Small intestine (tissue), 7 donors: ENCODE results near the gene ABCC4. TPM values are rescaled to one million over a fixed set of nuclear protein-coding genes. Genes with fewer than 3 reads are reported as not detected.

ENCODE experiments used
- DNase-seq, 2 donors: peaks; one replicate each; pipeline versions ENCODE4 v3.0.0 to v3.0.0-alpha.2; 2013
- FAIRE-seq: peaks from 2 replicates; lab custom pipeline; 2012; peaks lifted over from hg19 to GRCh38; lab: Jason Lieb, UNC
- H3K27ac ChIP-seq, 3 donors: one replicate each; pipeline ENCODE4 v1.5.1; 2013; ENCODE audit warnings: low read length in 2 of 3, mild to moderate bottlenecking in 2 of 3, control low read depth in 1 of 3, inconsistent platforms in 1 of 3, low read depth in 1 of 3, moderate library complexity in 1 of 3
- H3K27me3 ChIP-seq, 3 donors: one replicate each; pipeline ENCODE4 v1.6.1; 2013; ENCODE audit warnings: low read length in 3 of 3, inconsistent platforms in 1 of 3; ENCODE audit not compliant: control insufficient read depth in 3 of 3, insufficient read depth in 3 of 3
- H3K36me3 ChIP-seq, 3 donors: one replicate each; pipeline ENCODE4 v1.6.1; 2013; ENCODE audit warnings: low read length in 3 of 3, inconsistent platforms in 1 of 3, low read depth in 1 of 3, mild to moderate bottlenecking in 1 of 3, moderate library complexity in 1 of 3; ENCODE audit not compliant: control insufficient read depth in 3 of 3, insufficient read depth in 2 of 3
- H3K4me1 ChIP-seq, 3 donors: one replicate each; pipeline ENCODE4 v1.6.1; 2013; ENCODE audit warnings: low read length in 2 of 3, inconsistent platforms in 1 of 3, low read depth in 1 of 3, mild to moderate bottlenecking in 1 of 3, moderate library complexity in 1 of 3; ENCODE audit not compliant: control insufficient read depth in 3 of 3, insufficient read depth in 2 of 3
- H3K4me3 ChIP-seq, 3 donors: one replicate each; pipeline ENCODE4 v1.5.1; 2013; ENCODE audit warnings: low read length in 3 of 3, control low read depth in 1 of 3, inconsistent platforms in 1 of 3, low read depth in 1 of 3, mild to moderate bottlenecking in 1 of 3, moderate library complexity in 1 of 3
- H3K9me3 ChIP-seq, 2 donors: one replicate each; pipeline ENCODE4 v1.6.1; 2013; ENCODE audit warnings: low read depth in 1 of 2, low read length in 1 of 2; ENCODE audit not compliant: control insufficient read depth in 2 of 2, insufficient read depth in 1 of 2
- WGBS, 3 donors: extraction: QIAGEN DNeasy Blood & Tissue Kit; methylation state at CpG; one replicate each; pipeline ENCODE4 v1.1.7; 2013; 5-methylcytosine and 5-hydroxymethylcytosine counted together
- polyA plus RNA-seq, 4 donors: library from polyadenylated mRNA; stranded (reverse) in 3 of 4; unstranded in 1 of 4; fragments of 200-250 nt in 3 of 4; fragments of 120-200 nt in 1 of 4; gene quantifications; one replicate each; pipeline versions ENCODE4 v1.2.1 to v1.2.3, GENCODE V29; 2013
- donor health status: healthy with polysubstance abuse.
- donor health status: control.
- donor health status: control.
- donor health status: Bipolar disorder and iron deficiency.
- donor health status: healthy.

ABCC4 gene
- polyA plus RNA-seq, 4 donors: 0.67 to 14.7 (median 4.7) TPM

DNA sequence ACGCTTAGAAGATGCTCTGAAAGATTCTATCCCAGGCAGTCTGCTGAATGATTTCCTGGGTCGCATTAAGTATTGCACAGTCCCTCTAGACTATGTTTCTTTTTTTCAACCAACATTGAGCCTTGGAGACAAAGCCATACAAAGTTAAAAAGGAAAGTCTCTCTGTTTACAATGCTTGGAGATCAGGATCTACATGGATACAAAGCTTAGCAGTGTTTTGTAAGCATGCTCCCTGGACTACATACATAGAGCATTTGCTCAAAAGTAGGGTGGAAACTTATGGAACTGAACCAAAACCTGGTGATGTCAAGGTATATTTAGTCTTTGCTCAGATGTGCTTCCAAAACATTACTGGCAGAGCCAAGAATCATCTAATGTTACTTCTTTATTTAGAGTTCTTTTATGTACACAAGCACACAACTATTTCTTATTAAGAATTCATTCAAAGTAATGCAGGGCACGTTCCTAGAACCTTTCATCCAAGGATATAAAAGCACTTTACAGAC lies 241.2 kb downstream of the ABCC4 start:
- H3K27me3 ChIP-seq: no peaks in the 10 kb centered on the region
- DNase-seq (no peak), FAIRE-seq (no peak)
- no peak overlapping the region for H3K4me3 ChIP-seq
- peaks cover 0 to 4% (median 0%) of the 10 kb centered on the region in 3 donors for H3K36me3 ChIP-seq
- WGBS, 3 donors: 80 to 89% (median 88%) methylated on average over 3 of the region's 3 CpGs
- no peak overlapping the region for H3K27ac ChIP-seq
- no peaks in the 10 kb centered on the region for H3K4me1 ChIP-seq
- H3K9me3 ChIP-seq: no peaks in the 10 kb centered on the region

DNA sequence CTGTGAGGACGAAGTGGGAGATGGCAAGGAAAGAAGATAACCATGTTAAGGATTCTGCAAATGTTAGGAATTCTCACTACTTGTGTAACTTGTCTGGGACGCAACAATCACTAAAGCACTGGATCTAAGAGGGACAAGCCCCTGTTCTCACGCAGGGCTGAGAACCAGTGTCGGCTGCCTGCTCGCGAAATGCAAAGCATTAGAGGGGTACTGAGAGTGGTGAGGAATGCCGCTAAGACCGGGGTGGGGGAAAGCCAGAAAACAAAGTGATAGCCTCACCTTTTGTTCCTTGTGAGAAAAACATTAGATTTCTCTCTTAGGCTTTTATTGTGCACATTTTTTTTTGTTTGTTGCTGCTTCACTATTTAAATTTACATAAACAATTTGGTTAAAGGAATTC lies 241.9 kb downstream of the ABCC4 start:
- Histone ChIP-seq H3K27ac (no peak overlapping the region), H3K27me3 (no peaks in the 10 kb centered on the region), H3K4me1 (no peaks in the 10 kb centered on the region), H3K4me3 (no peak overlapping the region), H3K9me3 (no peaks in the 10 kb centered on the region), H3K36me3 (peaks cover 0 to 4% (median 0%) of the 10 kb centered on the region in 3 donors)
- no peak for FAIRE-seq
- no peak for DNase-seq
- 84 to 93% (median 92%) methylated on average over 8 of the region's 8 CpGs for WGBS, 3 donors

DNA sequence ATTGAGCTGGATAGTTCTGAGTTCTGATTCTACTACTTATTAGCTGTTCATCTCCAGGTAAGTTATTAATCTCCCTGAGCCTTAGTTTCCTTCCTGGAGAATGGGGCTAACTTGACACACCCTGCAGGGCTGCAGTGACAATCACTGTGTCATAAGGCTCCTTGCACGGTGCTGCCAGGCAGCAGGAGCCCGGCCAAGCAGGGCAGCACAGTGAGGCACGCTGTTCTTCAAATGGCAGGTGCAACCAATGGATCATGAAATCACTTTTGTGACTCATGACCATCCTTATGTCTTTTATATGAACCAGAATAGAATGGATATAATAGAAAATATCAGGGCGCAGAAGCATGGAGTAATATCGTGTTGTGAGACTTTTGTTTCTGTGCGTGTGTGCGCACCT lies 242.6 kb downstream of the ABCC4 start:
- Histone ChIP-seq H3K27me3 (no peaks in the 10 kb centered on the region), H3K36me3 (peaks cover 0 to 4% (median 0%) of the 10 kb centered on the region in 3 donors), H3K4me3 (no peak overlapping the region), H3K4me1 (no peaks in the 10 kb centered on the region), H3K27ac (no peak overlapping the region), H3K9me3 (no peaks in the 10 kb centered on the region)
- no peak for FAIRE-seq
- WGBS, 3 donors: 86 to 87% (median 86%) methylated on average over 7 of the region's 7 CpGs
- no peak for DNase-seq

DNA sequence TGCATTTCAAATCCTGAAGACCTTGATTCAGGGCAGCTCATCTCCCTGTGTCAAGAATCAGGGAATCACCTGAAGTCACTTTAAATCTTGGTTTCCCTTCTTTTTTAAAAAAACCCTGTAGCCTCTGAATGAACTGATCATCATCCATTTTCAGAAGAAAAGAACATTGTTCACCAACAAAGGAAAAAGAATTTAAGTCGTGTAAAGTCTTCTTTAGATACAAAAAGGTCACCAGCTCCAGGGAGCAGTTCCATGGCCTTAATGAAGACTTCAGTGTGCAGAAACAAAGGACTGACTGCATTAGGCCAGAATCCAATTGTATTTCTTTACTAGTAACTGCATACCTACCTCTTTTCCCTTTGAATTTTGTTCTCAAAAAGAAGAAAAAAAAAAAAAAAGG lies 245.0 kb downstream of the ABCC4 start:
- peaks cover 0 to 4% (median 0%) of the 10 kb centered on the region in 3 donors for H3K36me3 ChIP-seq
- no peaks in the 10 kb centered on the region for H3K9me3 ChIP-seq
- no peak overlapping the region for H3K27ac ChIP-seq
- H3K4me1 ChIP-seq: no peaks in the 10 kb centered on the region
- DNase-seq (no peak), FAIRE-seq (no peak)
- no peaks in the 10 kb centered on the region for H3K27me3 ChIP-seq
- WGBS, 3 donors: 71 to 91% (median 89%) methylated on average over 1 of the region's 1 CpG
- no peak overlapping the region for H3K4me3 ChIP-seq

DNA sequence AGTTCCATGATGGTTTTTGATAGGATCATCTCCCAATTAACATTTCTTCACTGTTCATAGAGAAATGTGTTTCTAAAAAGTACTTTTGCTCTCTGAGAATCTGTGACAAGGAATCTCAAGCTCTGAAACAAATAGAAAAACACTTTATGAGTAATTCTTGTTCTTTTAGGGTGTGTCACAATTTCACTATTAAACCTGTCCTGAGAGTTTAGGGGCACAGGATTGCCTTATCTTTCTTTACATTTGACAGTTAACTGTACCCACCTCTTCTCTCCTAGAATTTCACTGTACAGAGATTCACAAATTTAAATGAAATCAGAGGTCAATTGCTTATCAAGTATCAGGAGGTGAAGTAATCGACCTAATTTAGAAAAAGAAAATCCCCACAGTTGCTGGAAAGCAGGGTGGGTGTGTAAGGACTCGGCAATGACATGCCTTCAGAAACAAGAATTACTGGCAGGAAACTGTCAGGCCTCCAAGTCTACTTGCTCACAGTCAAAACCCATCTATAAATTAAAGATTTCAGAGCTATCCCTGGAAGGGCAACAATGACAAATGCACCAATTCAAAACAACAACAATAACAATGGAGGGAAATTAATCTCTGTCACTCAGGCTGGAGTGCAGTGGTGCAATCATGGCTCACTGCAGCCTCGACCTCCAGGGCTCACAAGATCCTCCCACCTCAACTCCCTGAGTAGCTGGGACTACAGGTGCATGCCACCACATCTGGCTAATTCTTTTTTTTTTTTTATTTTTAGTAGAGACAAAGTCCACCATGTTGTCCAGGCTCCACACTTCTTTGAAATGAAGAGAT lies 250.2 kb downstream of the ABCC4 start:
- no peaks in the 10 kb centered on the region for H3K9me3 ChIP-seq
- 41 to 57% (median 49%) methylated on average over 3 of the region's 3 CpGs for WGBS, 3 donors
- H3K36me3 ChIP-seq: no peaks in the 10 kb centered on the region
- no peaks in the 10 kb centered on the region for H3K27me3 ChIP-seq
- H3K4me3 ChIP-seq: no peak overlapping the region
- DNase-seq (no peak), FAIRE-seq (no peak)
- H3K27ac ChIP-seq: no peak overlapping the region
- H3K4me1 ChIP-seq: no peaks in the 10 kb centered on the region

DNA sequence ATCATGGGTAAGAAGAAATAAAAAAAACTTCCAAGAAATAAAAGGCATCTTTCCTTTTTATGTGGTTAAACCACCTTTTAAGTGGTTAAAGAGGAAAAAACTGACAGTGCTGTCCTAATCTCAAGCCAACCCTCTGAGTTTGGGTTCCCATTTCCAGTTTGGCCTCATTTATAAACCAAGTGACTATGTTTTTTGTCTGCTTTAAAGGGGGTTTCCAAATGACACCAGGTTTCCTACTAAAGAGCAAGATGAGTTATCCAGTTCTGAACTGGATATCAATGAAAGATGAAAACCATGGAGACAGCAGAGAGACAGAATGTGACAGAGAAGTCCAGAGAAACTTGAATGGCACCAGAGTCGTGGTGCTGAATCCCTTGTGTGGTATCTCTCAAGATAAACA lies 251.5 kb downstream of the ABCC4 start:
- Histone ChIP-seq H3K36me3 (no peaks in the 10 kb centered on the region), H3K9me3 (no peaks in the 10 kb centered on the region), H3K27me3 (no peaks in the 10 kb centered on the region), H3K4me1 (no peaks in the 10 kb centered on the region), H3K4me3 (no peak overlapping the region), H3K27ac (no peak overlapping the region)
- WGBS, 3 donors: 64 to 80% (median 74%) methylated on average over 1 of the region's 1 CpG
- FAIRE-seq (no peak), DNase-seq (no peak)

DNA sequence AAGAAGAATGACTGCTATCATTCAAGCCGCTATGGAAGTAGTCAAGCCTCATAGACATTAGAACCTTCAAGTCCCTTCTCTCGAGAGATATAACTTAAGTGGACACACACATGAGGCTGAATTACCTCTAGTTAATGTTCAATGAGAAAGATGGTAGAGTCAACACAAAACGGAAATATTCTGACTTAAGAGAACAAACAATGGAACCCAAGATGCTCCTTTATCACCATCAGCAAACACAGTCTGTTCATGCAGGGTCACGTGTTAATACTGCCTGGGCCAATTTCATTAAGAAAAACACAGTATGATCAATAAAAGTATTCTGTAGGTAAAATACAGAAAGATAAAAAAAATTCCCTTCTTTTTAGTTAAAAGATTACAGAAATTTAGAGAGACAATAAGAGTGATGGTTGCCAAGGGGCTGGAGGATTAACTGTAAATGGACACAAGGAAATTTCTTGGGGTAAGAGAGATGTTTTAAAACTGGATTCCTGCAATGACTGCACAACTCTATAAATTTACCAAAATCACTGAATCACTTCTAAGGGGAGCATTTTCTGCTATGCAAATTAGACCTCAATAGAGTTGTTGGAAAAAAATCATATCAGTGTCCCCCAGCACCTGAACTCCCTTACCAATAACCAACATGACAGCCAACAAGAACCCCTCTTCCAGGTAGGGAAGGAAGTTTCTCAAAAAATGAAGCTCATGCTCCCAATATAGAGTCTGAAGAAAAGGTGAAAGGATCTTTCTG lies 256.6 kb downstream of the ABCC4 start:
- Histone ChIP-seq H3K4me3 (no peak overlapping the region), H3K9me3 (no peaks in the 10 kb centered on the region), H3K36me3 (peaks cover 0 to 3% (median 0%) of the 10 kb centered on the region in 3 donors), H3K4me1 (no peaks in the 10 kb centered on the region), H3K27me3 (no peaks in the 10 kb centered on the region), H3K27ac (no peak overlapping the region)
- DNase-seq (peak in 1 of 2 donors; percentile 2), FAIRE-seq (no peak)
- 79 to 83% (median 82%) methylated on average over 4 of the region's 4 CpGs for WGBS, 3 donors

DNA sequence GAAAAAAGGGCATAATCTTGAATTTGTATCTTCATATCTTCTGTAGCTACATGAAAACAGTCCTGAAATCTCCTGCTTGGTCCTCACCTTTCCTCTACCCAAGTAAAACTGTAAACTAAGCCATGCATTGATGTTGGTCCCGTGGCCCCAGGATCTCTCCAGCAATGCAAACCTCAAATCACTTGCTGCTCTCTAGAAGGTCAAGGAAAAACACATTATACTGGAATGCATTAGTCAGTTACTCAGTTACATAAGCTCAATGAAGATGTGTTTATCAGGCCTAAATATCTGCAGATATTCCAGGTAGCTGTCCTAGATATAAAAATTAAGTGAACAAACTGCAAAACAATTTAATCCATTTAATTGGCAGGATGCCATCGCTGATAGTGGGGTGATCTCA lies 261.8 kb downstream of the ABCC4 start:
- DNase-seq (no peak), FAIRE-seq (no peak)
- no peaks in the 10 kb centered on the region for H3K27me3 ChIP-seq
- H3K4me3 ChIP-seq: no peak overlapping the region
- WGBS, 3 donors: 83 to 89% (median 84%) methylated on average over 2 of the region's 2 CpGs
- no peak overlapping the region for H3K27ac ChIP-seq
- H3K4me1 ChIP-seq: no peaks in the 10 kb centered on the region
- H3K9me3 ChIP-seq: no peaks in the 10 kb centered on the region
- peaks cover 0 to 8% (median 0%) of the 10 kb centered on the region in 3 donors for H3K36me3 ChIP-seq
